AG04450 (cell line): ENCODE data around the gene BLVRB. TPM values are rescaled to one million over a fixed set of nuclear protein-coding genes. Genes with fewer than 3 reads are reported as not detected.
"Not testable (repeated sequence)": the region's sequence is repeated elsewhere in the genome, so short reads cannot be mapped to it uniquely, and the experiment has no call there.

ENCODE experiments used
- CTCF ChIA-PET: fragments of 300-600, 350-600 bp; formaldehyde crosslinking; extraction: SDS; loops from one replicate; lab custom pipeline; 2022; ENCODE audit warnings: antibody characterized with exemption, inconsistent platforms; lab: Charles Lee
- POLR2A ChIA-PET: fragments of 350-600 bp; formaldehyde crosslinking; extraction: SDS; loops from one replicate; lab custom pipeline; 2021; ENCODE audit warnings: antibody characterized with exemption, inconsistent platforms; lab: Yijun Ruan, JAX
- DNase-seq: peaks from one replicate; pipeline ENCODE4 v3.0.0-alpha.2; 2011; ENCODE audit warnings: low read depth, low spot score
- H3K27ac ChIP-seq: one replicate; pipeline ENCODE4 v1.5.1; 2012; ENCODE audit warnings: low read depth, low read length, control low read depth
- H3K27me3 ChIP-seq: one replicate; pipeline ENCODE4 v1.6.0; 2012; ENCODE audit warnings: low read length; ENCODE audit not compliant: control insufficient read depth, insufficient read depth
- H3K4me3 ChIP-seq: 2 replicates; pipeline ENCODE4 v1.5.1; 2011; ENCODE audit warnings: mild to moderate bottlenecking, low read depth, low read length, control low read depth
- H3K9me3 ChIP-seq: 2 replicates; pipeline ENCODE4 v1.5.1; 2012; ENCODE audit warnings: low read length; ENCODE audit not compliant: control insufficient read depth, insufficient read depth
- CTCF ChIP-seq: IDR thresholded peaks from 2 replicates; pipeline ENCODE4 v1.5.1; 2011; ENCODE audit warnings: low read depth, low read length, control low read depth, inconsistent platforms
- polyA plus RNA-seq: library from polyadenylated mRNA; depleted of rRNA; stranded (reverse); fragments of >200 nt; gene quantifications from 2 replicates; pipeline ENCODE4 v1.2.3, GENCODE V29; 2011

Gene BLVRB
- polyA plus RNA-seq, 1 experiment: 40.4 TPM

- no peak for DNase-seq
- CTCF ChIA-PET: no interaction called here
- POLR2A ChIA-PET: interaction anchor here (0.5 kb wide), 1 partner anchor 282 kb away, joined by 6 read pairs; no protein-coding TSS in a partner anchor
- H3K4me3 ChIP-seq: no peak overlapping the region
- no peak for TF ChIP-seq CTCF
- no peaks in the 10 kb centered on the region for H3K9me3 ChIP-seq
- peaks cover 18% of the 10 kb centered on the region for H3K27me3 ChIP-seq
- no peak overlapping the region for H3K27ac ChIP-seq
These were observed 40.6 kb upstream of the BLVRB start for GRCh38 chr19:40506099-40506498.

- Histone ChIP-seq H3K4me3 (no peak overlapping the region), H3K9me3 (no peaks in the 10 kb centered on the region), H3K27me3 (peaks cover 18% of the 10 kb centered on the region), H3K27ac (no peak overlapping the region)
- POLR2A ChIA-PET: no interaction called here
- CTCF ChIA-PET: no interaction called here
- no peak for TF ChIP-seq CTCF
- no peak for DNase-seq
These were observed 37.8 kb upstream of the BLVRB start for GRCh38 chr19:40503320-40503695.

- Histone ChIP-seq H3K4me3 (no peak overlapping the region), H3K27me3 (peaks cover 18% of the 10 kb centered on the region), H3K9me3 (no peaks in the 10 kb centered on the region), H3K27ac (no peak overlapping the region)
- POLR2A ChIA-PET: no interaction called here
- no peak for TF ChIP-seq CTCF
- no peak for DNase-seq
- CTCF ChIA-PET: no interaction called here
These were observed 37.2 kb upstream of the BLVRB start for GRCh38 chr19:40502647-40503319.

- POLR2A ChIA-PET: no interaction called here
- no peaks in the 10 kb centered on the region for H3K9me3 ChIP-seq
- no peak overlapping the region for H3K27ac ChIP-seq
- CTCF ChIA-PET: interaction anchor here (0.5 kb wide), 1 partner anchor 42 kb away, joined by 3 read pairs; no protein-coding TSS in a partner anchor
- no peak for TF ChIP-seq CTCF
- H3K4me3 ChIP-seq: no peak overlapping the region
- DNase-seq: no peak
- peaks cover 15% of the 10 kb centered on the region for H3K27me3 ChIP-seq
These were observed 36.5 kb upstream of the BLVRB start for GRCh38 chr19:40502081-40502480.

GRCh38 chr19:40501599-40501998 is 36.1 kb upstream of the BLVRB start:
- H3K9me3 ChIP-seq: no peaks in the 10 kb centered on the region
- DNase-seq: no peak
- peaks cover 14% of the 10 kb centered on the region for H3K27me3 ChIP-seq
- no peak overlapping the region for H3K4me3 ChIP-seq
- no peak for TF ChIP-seq CTCF
- POLR2A ChIA-PET: no interaction called here
- no peak overlapping the region for H3K27ac ChIP-seq
- CTCF ChIA-PET: interaction anchor here (0.5 to 1.1 kb wide), 3 partner anchors 22 to 43 kb away, joined by 3 to 6 read pairs (median 3); no protein-coding TSS in a partner anchor

GRCh38 chr19:40500678-40501530 is 35.4 kb upstream of the BLVRB start:
- DNase-seq, POLR2A ChIA-PET: not testable (repeated sequence)
- CTCF ChIA-PET: interaction anchor here (0.6 to 1.1 kb wide), 5 partner anchors 16 to 909 kb away, joined by 3 to 6 read pairs (median 5); no protein-coding TSS in a partner anchor

More at GRCh38 chr19:40500678-40501530, 35.4 kb upstream of the BLVRB start:
- H3K9me3 ChIP-seq, H3K4me3 ChIP-seq, H3K27me3 ChIP-seq, H3K27ac ChIP-seq: not testable (repeated sequence)
